ENCODE measurements around the gene CNIH2. TPM values are rescaled to one million over a fixed set of nuclear protein-coding genes. Genes with fewer than 3 reads are reported as not detected.

The CNIH2 gene
- total and polyA plus RNA-seq, 9 of the 15 experiments (the other 6 are each of a cell fraction or from before 2014, with no cell fraction given): 0.26 to 0.89 (median 0.40) TPM; not detected in 4

GRCh38 chr11:66289548-66290329 is 11.8 kb downstream of the CNIH2 start:
- CTCF ChIA-PET (ENCODE audit: low intra/inter-chr PET ratio): interaction anchor here (0.5 to 0.7 kb wide), 2 partner anchors 119 to 389 kb away, joined by 3 to 4 read pairs; no protein-coding TSS in a partner anchor
- Histone ChIP-seq H3K79me2 (ENCODE audit: control insufficient read depth, insufficient read depth, low read length) (peaks cover 24% of the 10 kb centered on the region), H3K27me3 (ENCODE audit: control insufficient read depth in 2 of 2, insufficient read depth in 2 of 2, low read length in 2 of 2) (no peaks in the 10 kb centered on the region), H3K9me1 (ENCODE audit: control insufficient read depth, insufficient read depth, low read length) (no peaks in the 10 kb centered on the region), H3K36me3 (ENCODE audit: control insufficient read depth, insufficient read depth, low read length) (peaks cover 28% of the 10 kb centered on the region; the same call in 2 of the 3 replicates), H2AFZ (ENCODE audit: low read depth, low read length) (peak overlapping the region; percentile 92), H3K4me3 (peak overlapping the region; percentile 84), H3K4me1 (replicated peaks in 1 of 2; ENCODE audit: control insufficient read depth in 2 of 2, insufficient read depth in 2 of 2, low read length in 2 of 2) (peaks cover 19 to 60% of the 10 kb centered on the region in 2 experiments), H3K9me3 (replicated peaks; ENCODE audit: control insufficient read depth, insufficient read depth, low read depth, low read length) (no peaks in the 10 kb centered on the region), H4K20me1 (replicated peaks; ENCODE audit: control insufficient read depth, insufficient read depth, low read length) (0 out of 2 replicates have a peak, but pooled peaks cover 8% of the 10 kb centered on the region), H3K4me2 (ENCODE audit: insufficient read depth, low read length) (peak overlapping the region; percentile 100), H3K27ac (ENCODE audit: extremely low read depth, low read depth, low read length) (peak overlapping the region; percentile 80), H3K9ac (ENCODE audit: insufficient read depth in 1 of 2, low read depth in 2 of 2, low read length in 2 of 2) (peak overlapping the region; percentile 93 to 100)
- TSS peak; percentile 96 for BruUV-seq (replicated peaks)
- POLR2A ChIA-PET: interaction anchor here (0.6 to 2.6 kb wide), 22 partner anchors 7 to 325 kb away, joined by 3 to 18 read pairs (median 4); partner anchors contain the start of genes B4GAT1, CNIH2, RAB1B and RIN1
- FAIRE-seq: no peak
- intact Hi-C loops (cut with micrococcal nuclease) (loop anchor here (2.0 kb wide), 1 partner anchor 67 kb away; no protein-coding TSS in a partner anchor), in situ Hi-C loops (cut with MboI) (no loop called here)
- DNase-seq (ENCODE audit: extremely low read depth in 1 of 4, low spot score in 3 of 4): peak; percentile 82 to 89 (median 84)
- ATAC-seq: peak; percentile 71
- WGBS (ENCODE audit: insufficient coverage, low coverage, missing lambda C conversion rate): 7% methylated on average over 34 of the region's 36 CpGs
- TF ChIP-seq FIP1L1 (IDR thresholded peaks at IDR 0.05; ENCODE audit: low read depth, low read length, poor library complexity, severe bottlenecking): no peak
- no peak for TF ChIP-seq POLR3G (IDR thresholded peaks at IDR 0.05; ENCODE audit: extremely low read depth, insufficient read length, insufficient replicate concordance)
- TF ChIP-seq MLLT1 (IDR thresholded peaks at IDR 0.05): no peak
- 0 out of 2 replicates have a peak, but pooled peaks have one; percentile 21 for TF ChIP-seq ZNF740 (CRISPR knock-in tag; IDR thresholded peaks at IDR 0.05)
- no peak for TF ChIP-seq ZNF740 (tag; IDR thresholded peaks at IDR 0.05)
- no peak for TF ChIP-seq ZNF764 (CRISPR knock-in tag; IDR thresholded peaks at IDR 0.05; ENCODE audit: low read depth)
- no peak for TF ChIP-seq ZNF23 (CRISPR knock-in tag; IDR thresholded peaks at IDR 0.05)
- no peak for TF ChIP-seq RFX5 (IDR thresholded peaks at IDR 0.05; ENCODE audit: low read depth, low read length)
- no peak for TF ChIP-seq ZNF212 (CRISPR knock-in tag; IDR thresholded peaks at IDR 0.05)
- no peak for TF ChIP-seq RBM34 (IDR thresholded peaks at IDR 0.05; ENCODE audit: borderline replicate concordance, insufficient read depth, low read length)
- TF ChIP-seq ZNF445 (CRISPR knock-in tag; IDR thresholded peaks at IDR 0.05; ENCODE audit: low read depth): no peak
- no peak for TF ChIP-seq NFATC3 (IDR thresholded peaks at IDR 0.05)
- TF ChIP-seq ETV6 (IDR thresholded peaks at IDR 0.05; ENCODE audit: borderline replicate concordance in 1 of 2, low read depth in 2 of 2, low read length in 1 of 2): no peak
- TF ChIP-seq ETV6 (CRISPR knock-in tag; IDR thresholded peaks at IDR 0.05; ENCODE audit: borderline replicate concordance): 0 out of 2 replicates have a peak, but pooled peaks have one; percentile 70
- no peak for TF ChIP-seq MAFF (IDR thresholded peaks at IDR 0.05; ENCODE audit: low read length)
- TF ChIP-seq ZNF12 (CRISPR knock-in tag; IDR thresholded peaks at IDR 0.05): peak; percentile 83; the same call in 1 of the 2 replicates
- TF ChIP-seq HDAC6 (IDR thresholded peaks at IDR 0.05; ENCODE audit: low read depth, low read length): no peak
- TF ChIP-seq HDAC2 (IDR thresholded peaks at IDR 0.05): peak; percentile 98
- no peak for TF ChIP-seq TCF7 (IDR thresholded peaks at IDR 0.05; ENCODE audit: borderline replicate concordance)
- TF ChIP-seq ZNF707 (CRISPR knock-in tag; conservative IDR thresholded peaks at IDR 0.05): no peak
- peak in 1 of 2 experiments; percentile 28; a peak in 1 of 4 replicates for TF ChIP-seq KDM1A (IDR thresholded peaks at IDR 0.05)

All from K562 (cell line).